H9 (cell line): Measurements from ENCODE around the gene NOS3. TPM values are rescaled to one million over a fixed set of nuclear protein-coding genes. Genes with fewer than 3 reads are reported as not detected.

ENCODE experiments used
- DNase-seq: peaks from one replicate; pipeline ENCODE4 v3.0.0-alpha.2; 2017
- H2AFZ ChIP-seq: one replicate; pipeline ENCODE4 v1.6.1; 2013; ENCODE audit warnings: mild to moderate bottlenecking, low read length, control low read depth, moderate library complexity
- H2AK5ac ChIP-seq: 2 replicates; pipeline ENCODE4 v1.6.1; 2013; ENCODE audit warnings: low read length, control low read depth, mixed read lengths; ENCODE audit not compliant: insufficient read length
- H2BK120ac ChIP-seq: one replicate; pipeline ENCODE4 v1.6.1; 2013; ENCODE audit warnings: low read depth, mild to moderate bottlenecking, low read length, control low read depth, inconsistent platforms; ENCODE audit not compliant: poor library complexity, severe bottlenecking
- H2BK12ac ChIP-seq: 2 replicates; pipeline ENCODE4 v1.6.1; 2013; ENCODE audit warnings: low read length, control low read depth, mixed read lengths, low read depth; ENCODE audit not compliant: insufficient read length
- H2BK15ac ChIP-seq: 2 replicates; pipeline ENCODE4 v1.6.1; 2013; ENCODE audit warnings: low read depth, low read length, control low read depth
- H2BK20ac ChIP-seq: one replicate; pipeline ENCODE4 v1.6.1; 2013; ENCODE audit warnings: low read depth, mild to moderate bottlenecking, low read length, control low read depth, inconsistent platforms; ENCODE audit not compliant: poor library complexity, severe bottlenecking
- H2BK5ac ChIP-seq: 2 replicates; pipeline ENCODE4 v1.6.1; 2013; ENCODE audit warnings: low read length, control low read depth, mixed read lengths; ENCODE audit not compliant: insufficient read length
- H3K14ac ChIP-seq: 2 replicates; pipeline ENCODE4 v1.6.1; 2013; ENCODE audit warnings: low read length, control low read depth; ENCODE audit not compliant: insufficient read depth
- H3K18ac ChIP-seq: 2 replicates; pipeline ENCODE4 v1.6.1; 2013; ENCODE audit warnings: low read depth, mild to moderate bottlenecking, mixed read lengths, low read length, control low read depth; ENCODE audit not compliant: insufficient read length
- H3K23ac ChIP-seq: 2 replicates; pipeline ENCODE4 v1.6.1; 2013; ENCODE audit warnings: low read length, control low read depth, mixed read lengths, low read depth; ENCODE audit not compliant: insufficient read length
- H3K23me2 ChIP-seq: 2 replicates; pipeline ENCODE4 v1.6.1; 2013; ENCODE audit warnings: low read depth, mild to moderate bottlenecking, mixed read lengths, low read length, control low read depth; ENCODE audit not compliant: insufficient read length, poor library complexity, severe bottlenecking
- H3K27ac ChIP-seq: 2 replicates; pipeline ENCODE4 v1.5.1; 2013; ENCODE audit warnings: low read length, control low read depth, mixed read lengths, low read depth; ENCODE audit not compliant: insufficient read length
- H3K27me3 ChIP-seq: 2 replicates; pipeline ENCODE4 v1.6.1; 2013; ENCODE audit warnings: low read length, control low read depth, inconsistent platforms; ENCODE audit not compliant: insufficient read depth
- H3K4ac ChIP-seq: 2 replicates; pipeline ENCODE4 v1.6.1; 2013; ENCODE audit warnings: low read depth, mild to moderate bottlenecking, control low read depth, inconsistent platforms, low read length, moderate library complexity
- H3K4me1 ChIP-seq: 2 replicates; pipeline ENCODE4 v1.6.1; 2013; ENCODE audit warnings: low read length, control low read depth, inconsistent platforms; ENCODE audit not compliant: insufficient read depth
- H3K4me2 ChIP-seq: 2 replicates; pipeline ENCODE4 v1.6.1; 2013; ENCODE audit warnings: low read length, control low read depth, mixed read lengths; ENCODE audit not compliant: insufficient read length, insufficient read depth
- H3K56ac ChIP-seq: 2 replicates; pipeline ENCODE4 v1.6.1; 2013; ENCODE audit warnings: low read depth, mild to moderate bottlenecking, mixed read lengths, low read length, control low read depth; ENCODE audit not compliant: insufficient read length
- H3K79me1 ChIP-seq: 2 replicates; pipeline ENCODE4 v1.6.1; 2013; ENCODE audit warnings: low read depth, mild to moderate bottlenecking, moderate library complexity, low read length, control low read depth, inconsistent platforms; ENCODE audit not compliant: insufficient read depth, poor library complexity, severe bottlenecking
- H3K79me2 ChIP-seq: 2 replicates; pipeline ENCODE4 v1.6.1; 2013; ENCODE audit warnings: low read length, control low read depth, inconsistent platforms; ENCODE audit not compliant: insufficient read depth
- H3K9ac ChIP-seq: 2 replicates; pipeline ENCODE4 v1.6.1; 2013; ENCODE audit warnings: low read length, control low read depth, mixed read lengths; ENCODE audit not compliant: insufficient read length; ENCODE audit errors: extremely low read depth
- H3K9me3 ChIP-seq: one replicate; pipeline ENCODE4 v1.6.1; 2013; ENCODE audit warnings: low read depth, low read length, inconsistent platforms; ENCODE audit not compliant: control insufficient read depth
- H3T11ph ChIP-seq: one replicate; pipeline ENCODE4 v1.6.1; 2013; ENCODE audit warnings: mild to moderate bottlenecking, low read length, control low read depth, inconsistent platforms
- H4K20me1 ChIP-seq: one replicate; pipeline ENCODE4 v1.6.1; 2013; ENCODE audit not compliant: control insufficient read depth, insufficient read length, insufficient read depth
- H4K5ac ChIP-seq: 2 replicates; pipeline ENCODE4 v1.6.1; 2013; ENCODE audit warnings: low read depth, mild to moderate bottlenecking, mixed read lengths, low read length, control low read depth; ENCODE audit not compliant: insufficient read length
- H4K8ac ChIP-seq: replicated peaks from 2 replicates; pipeline ENCODE4 v1.6.1; 2013; ENCODE audit warnings: low read length, control low read depth, mixed read lengths, low read depth; ENCODE audit not compliant: insufficient read length
- H4K91ac ChIP-seq: 2 replicates; pipeline ENCODE4 v1.6.1; 2013; ENCODE audit warnings: low read depth, mild to moderate bottlenecking, moderate library complexity, mixed read lengths, low read length, control low read depth; ENCODE audit not compliant: insufficient read length
- H3K27ac Mint-ChIP-seq, 3 experiments: 2 replicates in 2 of 3; 3 replicates in 1 of 3; pipeline ENCODE4 v1.8.0; 2020 to 2021; ENCODE audit warnings: mixed read lengths in 3 of 3, mild to moderate bottlenecking in 1 of 3, moderate library complexity in 1 of 3
- H3K27me3 Mint-ChIP-seq: 2 replicates; pipeline ENCODE4 v1.8.0; 2021; ENCODE audit warnings: low read depth, mild to moderate bottlenecking, moderate library complexity, mixed read lengths
- H3K36me3 Mint-ChIP-seq, 3 experiments: 2 replicates in 2 of 3; 3 replicates in 1 of 3; pipeline ENCODE4 v1.8.0; 2020 to 2021; ENCODE audit warnings: low read depth in 3 of 3, mixed read lengths in 3 of 3; ENCODE audit not compliant: insufficient read depth in 1 of 3
- H3K4me1 Mint-ChIP-seq, 2 experiments: 2 replicates each; pipeline ENCODE4 v1.8.0; 2020; ENCODE audit warnings: mixed read lengths in 2 of 2
- H3K4me3 Mint-ChIP-seq, 2 experiments: 2 replicates in 1 of 2; 3 replicates in 1 of 2; pipeline ENCODE4 v1.8.0; 2020 to 2021; ENCODE audit warnings: mild to moderate bottlenecking in 2 of 2, mixed read lengths in 2 of 2, moderate library complexity in 1 of 2
- H3K9me3 Mint-ChIP-seq, 2 experiments: 2 replicates in 1 of 2; 3 replicates in 1 of 2; pipeline ENCODE4 v1.8.0; 2020; ENCODE audit warnings: mild to moderate bottlenecking in 2 of 2, mixed read lengths in 2 of 2, moderate library complexity in 1 of 2
- WGBS: extraction: QIAGEN DNeasy Blood & Tissue Kit; methylation state at CpG from one replicate; pipeline ENCODE4 v1.1.7; 2013; ENCODE audit warnings: missing lambda C conversion rate, low lambda C conversion rate, mixed read lengths; ENCODE audit not compliant: insufficient read length; ENCODE audit errors: extremely low coverage; 5-methylcytosine and 5-hydroxymethylcytosine counted together
- total RNA-seq: library from RNA; stranded (reverse); gene quantifications from 2 replicates; pipeline ENCODE4 v1.2.1, GENCODE V29; 2021
- TF ChIP-seq, protein P1 (sequence below): fragments of 200-600 bp; sonication (generic); conservative IDR thresholded peaks from 3 replicates; pipeline ENCODE4 v1.8.0; 2021; ENCODE audit warnings: antibody characterized with exemption, mild to moderate bottlenecking

Gene NOS3
- total RNA-seq, 1 experiment from 2014 or later, result 4.5 TPM

- H2BK20ac ChIP-seq, result no peak overlapping the region
- H3K4ac ChIP-seq, result no peak overlapping the region
- H4K91ac ChIP-seq, result no peak overlapping the region
- no peak overlapping the region for H4K5ac ChIP-seq
- Mint-ChIP-seq H3K27ac (peak overlapping the region; percentile 18 to 53 (median 40); a peak in 1 of 7 replicates), H3K36me3 (peaks cover 0 to 8% (median 4%) of the 10 kb centered on the region in 3 experiments; a peak in 4 of 7 replicates), H3K9me3 (no peaks in the 10 kb centered on the region; a peak in 1 of 5 replicates), H3K4me3 (no peak overlapping the region; a peak in 1 of 5 replicates), H3K4me1 (peaks cover 2% of the 10 kb centered on the region in 2 experiments; a peak in 1 of 4 replicates), H3K27me3 (peaks cover 5% of the 10 kb centered on the region)
- no peak overlapping the region for H3K23ac ChIP-seq
- H3K4me1 ChIP-seq, result no peaks in the 10 kb centered on the region
- no peaks in the 10 kb centered on the region for H3K27me3 ChIP-seq
- no peaks in the 10 kb centered on the region for H3K79me1 ChIP-seq
- DNase-seq, result no peak
- no peaks in the 10 kb centered on the region for H3K79me2 ChIP-seq
- no peaks in the 10 kb centered on the region for H3K9me3 ChIP-seq
- no CpG with 5 or more reads among the region's 12 CpGs for WGBS
- no peak overlapping the region for H2BK120ac ChIP-seq
- no peak overlapping the region for H3T11ph ChIP-seq
- no peak overlapping the region for H2AFZ ChIP-seq
- H3K27ac ChIP-seq, result no peak overlapping the region
- no peak overlapping the region for H2BK12ac ChIP-seq
- no peak overlapping the region for H2BK5ac ChIP-seq
- no peak overlapping the region for H3K9ac ChIP-seq
- H4K20me1 ChIP-seq, result no peaks in the 10 kb centered on the region
- no peak overlapping the region for H3K56ac ChIP-seq
- H3K23me2 ChIP-seq, result no peaks in the 10 kb centered on the region
- H4K8ac ChIP-seq, result no peak overlapping the region
- no peak overlapping the region for H2BK15ac ChIP-seq
- no peak overlapping the region for H3K4me2 ChIP-seq
- no peak overlapping the region for H3K14ac ChIP-seq
- TF ChIP-seq, protein P1, sequence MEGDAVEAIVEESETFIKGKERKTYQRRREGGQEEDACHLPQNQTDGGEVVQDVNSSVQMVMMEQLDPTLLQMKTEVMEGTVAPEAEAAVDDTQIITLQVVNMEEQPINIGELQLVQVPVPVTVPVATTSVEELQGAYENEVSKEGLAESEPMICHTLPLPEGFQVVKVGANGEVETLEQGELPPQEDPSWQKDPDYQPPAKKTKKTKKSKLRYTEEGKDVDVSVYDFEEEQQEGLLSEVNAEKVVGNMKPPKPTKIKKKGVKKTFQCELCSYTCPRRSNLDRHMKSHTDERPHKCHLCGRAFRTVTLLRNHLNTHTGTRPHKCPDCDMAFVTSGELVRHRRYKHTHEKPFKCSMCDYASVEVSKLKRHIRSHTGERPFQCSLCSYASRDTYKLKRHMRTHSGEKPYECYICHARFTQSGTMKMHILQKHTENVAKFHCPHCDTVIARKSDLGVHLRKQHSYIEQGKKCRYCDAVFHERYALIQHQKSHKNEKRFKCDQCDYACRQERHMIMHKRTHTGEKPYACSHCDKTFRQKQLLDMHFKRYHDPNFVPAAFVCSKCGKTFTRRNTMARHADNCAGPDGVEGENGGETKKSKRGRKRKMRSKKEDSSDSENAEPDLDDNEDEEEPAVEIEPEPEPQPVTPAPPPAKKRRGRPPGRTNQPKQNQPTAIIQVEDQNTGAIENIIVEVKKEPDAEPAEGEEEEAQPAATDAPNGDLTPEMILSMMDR, result no peak
- no peak overlapping the region for H3K18ac ChIP-seq
- H2AK5ac ChIP-seq, result no peak overlapping the region
Measured at GRCh38 chr7:151038951-151039849, 48.4 kb downstream of the NOS3 start.
